IMR-90 (cell line): ENCODE measurements around the gene KLHDC10. TPM values are rescaled to one million over a fixed set of nuclear protein-coding genes. Genes with fewer than 3 reads are reported as not detected.
A peak's percentile ranks its signal among the peaks of the same experiment; 100 is the strongest.

Experiments
- ATAC-seq: fragments of 200-7000 bp; cut with Tn5 transposase; 2 replicates; pipeline ENCODE4 v1.9.1; 2020; ENCODE audit warnings: low read depth, mild to moderate bottlenecking, moderate library complexity
- BruUV-seq: library from RNA; stranded (reverse); fragments of 400-500 nt; replicated peaks from 2 replicates; lab custom pipeline; 2021; lab: Mats Ljungman, UMichigan
- CTCF ChIA-PET: fragments of 300-600 bp; formaldehyde crosslinking; extraction: SDS; loops from one replicate; lab custom pipeline; 2021; ENCODE audit warnings: antibody characterized with exemption; lab: Yijun Ruan, JAX
- POLR2A ChIA-PET: fragments of 300-600 bp; sonication (Branson Sonifier 250); formaldehyde crosslinking; loops from one replicate; lab custom pipeline; 2022; ENCODE audit warnings: antibody characterized with exemption; ENCODE audit not compliant: unreplicated experiment; lab: Charles Lee
- DNase-seq: peaks from one replicate; pipeline ENCODE4 v3.0.0; 2013
- H2AFZ ChIP-seq: replicated peaks from 2 replicates; pipeline ENCODE3; 2013; ENCODE audit warnings: low read length, mild to moderate bottlenecking; ENCODE audit not compliant: poor library complexity
- H2AK5ac ChIP-seq: 2 replicates; pipeline ENCODE4 v1.6.1; 2013; ENCODE audit warnings: low read depth, low read length, inconsistent platforms
- H2AK9ac ChIP-seq: replicated peaks from 2 replicates; pipeline ENCODE3; 2013; ENCODE audit warnings: mild to moderate bottlenecking, low read depth, low read length, moderate library complexity; ENCODE audit not compliant: poor library complexity
- H2BK120ac ChIP-seq: 2 replicates; pipeline ENCODE4 v1.6.1; 2013; ENCODE audit warnings: low read depth, low read length, inconsistent platforms
- H2BK15ac ChIP-seq: 3 replicates; pipeline ENCODE4 v1.6.1; 2013; ENCODE audit warnings: low read depth, low read length, inconsistent platforms
- H2BK20ac ChIP-seq: 2 replicates; pipeline ENCODE4 v1.6.1; 2013; ENCODE audit warnings: low read depth, mild to moderate bottlenecking, inconsistent platforms, low read length, moderate library complexity
- H2BK5ac ChIP-seq: 2 replicates; pipeline ENCODE4 v1.6.1; 2013; ENCODE audit warnings: mild to moderate bottlenecking, low read depth, low read length, inconsistent platforms; ENCODE audit not compliant: poor library complexity, severe bottlenecking
- H3K14ac ChIP-seq: replicated peaks from 2 replicates; pipeline ENCODE4 v1.6.1; 2013; ENCODE audit warnings: low read depth, low read length, inconsistent platforms
- H3K18ac ChIP-seq: 2 replicates; pipeline ENCODE4 v1.6.1; 2013; ENCODE audit warnings: low read depth, low read length, control low read depth
- H3K23ac ChIP-seq: 2 replicates; pipeline ENCODE4 v1.6.1; 2013; ENCODE audit warnings: low read depth, low read length, inconsistent platforms
- H3K27ac ChIP-seq: 2 replicates; pipeline ENCODE4 v1.5.1; 2013; ENCODE audit warnings: mild to moderate bottlenecking, control low read depth, low read length; ENCODE audit not compliant: insufficient read depth
- H3K27me3 ChIP-seq: 2 replicates; pipeline ENCODE4 v1.6.1; 2013; ENCODE audit warnings: low read length; ENCODE audit not compliant: control insufficient read depth, insufficient read depth
- H3K36me3 ChIP-seq: 2 replicates; pipeline ENCODE4 v1.6.1; 2013; ENCODE audit warnings: low read length, mixed read lengths; ENCODE audit not compliant: control insufficient read depth, insufficient read depth
- H3K4ac ChIP-seq: 2 replicates; pipeline ENCODE4 v1.6.1; 2013; ENCODE audit warnings: low read depth, low read length, inconsistent platforms
- H3K4me1 ChIP-seq: 2 replicates; pipeline ENCODE4 v1.6.1; 2013; ENCODE audit warnings: low read length, mixed read lengths; ENCODE audit not compliant: control insufficient read depth, insufficient read depth
- H3K4me2 ChIP-seq: 2 replicates; pipeline ENCODE4 v1.6.1; 2013; ENCODE audit warnings: low read depth, mild to moderate bottlenecking, control low read depth, low read length, moderate library complexity
- H3K4me3 ChIP-seq: 2 replicates; pipeline ENCODE4 v1.5.1; 2013; ENCODE audit warnings: low read depth, mild to moderate bottlenecking, control low read depth, low read length, moderate library complexity; ENCODE audit not compliant: insufficient read depth
- H3K56ac ChIP-seq: 2 replicates; pipeline ENCODE4 v1.6.1; 2013; ENCODE audit warnings: low read length, inconsistent platforms; ENCODE audit not compliant: insufficient read depth; ENCODE audit errors: extremely low read depth
- H3K79me1 ChIP-seq, 2 experiments: 2 replicates each; pipeline ENCODE4 v1.6.1; 2013; ENCODE audit warnings: low read length in 2 of 2, inconsistent platforms in 1 of 2, low read depth in 1 of 2
- H3K9ac ChIP-seq: 2 replicates; pipeline ENCODE4 v1.6.1; 2013; ENCODE audit warnings: low read depth, low read length, control low read depth
- H3K9me1 ChIP-seq: 2 replicates; pipeline ENCODE4 v1.6.1; 2013; ENCODE audit warnings: low read length, inconsistent platforms; ENCODE audit not compliant: insufficient read depth
- H3K9me3 ChIP-seq: 2 replicates; pipeline ENCODE4 v1.6.1; 2013; ENCODE audit warnings: low read length; ENCODE audit not compliant: control insufficient read depth, insufficient read depth
- H4K20me1 ChIP-seq: 2 replicates; pipeline ENCODE4 v1.6.1; 2013; ENCODE audit warnings: low read length, inconsistent platforms; ENCODE audit not compliant: insufficient read depth
- H4K5ac ChIP-seq: 2 replicates; pipeline ENCODE4 v1.6.1; 2013; ENCODE audit warnings: mild to moderate bottlenecking, low read depth, low read length, control low read depth
- H4K8ac ChIP-seq, 2 experiments: 2 replicates each; pipeline ENCODE4 v1.6.1; 2013; ENCODE audit warnings: low read depth in 2 of 2, low read length in 2 of 2, control low read depth in 1 of 2, inconsistent platforms in 1 of 2
- H4K91ac ChIP-seq: 2 replicates; pipeline ENCODE4 v1.6.1; 2013; ENCODE audit warnings: low read depth, low read length, inconsistent platforms; ENCODE audit not compliant: insufficient read depth
- CHD1 ChIP-seq: IDR thresholded peaks from 2 replicates; pipeline ENCODE4 v1.6.1; 2012; ENCODE audit warnings: low read depth, low read length, improper control_type of control experiment
- WGBS, 2 experiments: methylation state at CpG; one replicate each; pipeline versions ENCODE4 v1.1.5 to v1.1.7; 2013; ENCODE audit warnings: missing lambda C conversion rate in 2 of 2; ENCODE audit not compliant: insufficient read length in 1 of 2; ENCODE audit errors: extremely low coverage in 2 of 2; 5-methylcytosine and 5-hydroxymethylcytosine counted together
- dilution Hi-C: fragments of 300-500 bp; cut with HindIII; formaldehyde crosslinking; loops from one replicate; pipeline ENCODE4 v1.14.3; 2018; ENCODE audit warnings: low sequenced_read_pairs; ENCODE audit not compliant: unreplicated experiment
- in situ Hi-C: fragments of 300-500 bp; cut with MboI; formaldehyde crosslinking; loops from 3 replicates; pipeline ENCODE4 v1.14.3; 2019; ENCODE audit warnings: low sequenced_read_pairs, inconsistent platforms, mixed read lengths
- intact Hi-C: fragments of 100-400 bp; cut with micrococcal nuclease; formaldehyde crosslinking; loops from 2 replicates; pipeline ENCODE4 v1.10.0; 2022
- polyA plus RNA-seq, 3 experiments: library from polyadenylated mRNA; depleted of rRNA; stranded (reverse); fragments of >200 nt; gene quantifications; 2 replicates each; pipeline ENCODE4 v1.2.3, GENCODE V29; 2012; ENCODE audit warnings: low replicate concordance in 1 of 3
- total RNA-seq: library from RNA; depleted of rRNA; stranded (reverse); fragments of >200 nt; gene quantifications from 2 replicates; pipeline ENCODE4 v1.2.3, GENCODE V29; 2012

The KLHDC10 gene
- total and polyA plus RNA-seq, 2 of the 4 experiments (the other 2 are of a cell fraction): 12.4 to 27.1 TPM

DNA sequence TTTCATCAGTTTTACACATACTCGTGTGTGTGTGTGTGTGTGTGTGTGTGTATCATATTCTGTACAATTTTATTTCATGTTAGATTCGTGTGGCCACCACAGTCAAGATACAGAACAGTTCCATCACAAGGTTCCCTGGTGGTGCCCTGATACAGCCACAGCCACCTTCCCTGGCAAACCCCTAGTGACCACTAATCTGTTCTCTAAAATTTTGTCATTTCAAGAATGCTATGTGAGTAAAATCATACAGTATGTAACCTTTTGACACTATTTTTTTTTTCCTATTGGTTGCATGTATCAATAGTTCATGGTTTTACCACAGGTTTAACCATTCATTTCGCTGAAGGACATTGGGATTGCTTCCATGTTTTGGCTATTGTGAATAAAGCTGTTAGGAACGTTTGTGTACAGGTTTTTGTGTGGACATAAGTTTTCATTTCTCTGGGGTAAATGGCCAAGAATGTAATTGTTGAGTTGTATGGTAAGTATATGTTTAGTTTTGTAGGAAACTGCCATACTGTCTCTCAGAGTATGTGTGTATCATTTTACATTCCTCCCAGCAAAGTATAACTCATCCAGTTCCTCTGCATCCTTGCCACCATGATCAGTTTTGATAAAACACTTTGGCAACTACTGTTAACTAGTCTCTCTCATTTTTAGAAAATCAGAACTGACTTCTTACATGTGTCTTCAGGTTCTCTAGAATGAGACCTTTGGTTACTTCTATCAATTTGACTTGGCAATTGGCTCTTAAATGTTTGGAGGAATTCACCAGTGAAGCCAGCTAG is 20.6 kb downstream of the KLHDC10 start:
- Histone ChIP-seq H3K4ac (no peak overlapping the region), H2AK9ac (no peak overlapping the region), H3K27ac (no peak overlapping the region), H4K5ac (no peak overlapping the region), H3K9me3 (no peaks in the 10 kb centered on the region), H3K27me3 (no peaks in the 10 kb centered on the region), H3K4me2 (no peak overlapping the region), H3K4me3 (no peak overlapping the region), H2AFZ (no peak overlapping the region), H3K79me1 (peaks cover 20 to 38% of the 10 kb centered on the region in 2 experiments), H4K8ac (no peak overlapping the region), H2BK5ac (no peak overlapping the region), H3K9ac (no peak overlapping the region), H2BK15ac (no peak overlapping the region), H2BK120ac (no peak overlapping the region), H3K9me1 (no peaks in the 10 kb centered on the region), H4K91ac (no peak overlapping the region), H3K23ac (no peak overlapping the region), H3K56ac (no peak overlapping the region), H3K18ac (no peak overlapping the region), H3K4me1 (0 out of 2 replicates have a peak, but pooled peaks cover 3% of the 10 kb centered on the region), H3K36me3 (no peaks in the 10 kb centered on the region), H3K14ac (no peak overlapping the region), H2AK5ac (no peak overlapping the region), H2BK20ac (no peak overlapping the region), H4K20me1 (peaks cover 11% of the 10 kb centered on the region; the same call in 1 of the 2 replicates)
- intact Hi-C loops (no loop called here), dilution Hi-C loops (no loop called here), in situ Hi-C loops (no loop called here)
- WGBS, 2 experiments: no CpG with 5 or more reads among the region's 4 CpGs
- CTCF ChIA-PET: no interaction called here
- TF ChIP-seq CHD1: no peak
- POLR2A ChIA-PET: interaction anchor here (0.6 kb wide), 1 partner anchor 12 kb away, joined by 7 read pairs; no protein-coding TSS in a partner anchor
- no TSS peak for BruUV-seq
- no peak for DNase-seq
- ATAC-seq: peak; percentile 41; the same call in 1 of the 2 replicates
